Activated T-cell treated with anti-CD3 and anti-CD28 coated beads for 4 hours (primary cell): ENCODE measurements around the gene PLB1.

Experiments used
- DNase-seq: peaks from one replicate; pipeline ENCODE4 v3.0.0-alpha.2; 2020

PLB1 gene

GRCh38 chr2:28566521-28567041 lies 70.7 kb downstream of the PLB1 start:
- DNase-seq = peak; percentile 87

- DNase-seq = no peak
Observed at GRCh38 chr2:28567061-28567471, 71.2 kb downstream of the PLB1 start.

- DNase-seq = no peak
Observed at GRCh38 chr2:28568036-28568435, 72.2 kb downstream of the PLB1 start.

- no peak for DNase-seq
Observed at GRCh38 chr2:28568533-28568932, 72.7 kb downstream of the PLB1 start.

GRCh38 chr2:28570431-28570830 lies 74.6 kb downstream of the PLB1 start:
- DNase-seq = no peak

- DNase-seq = no peak
Observed at GRCh38 chr2:28576714-28577113, 80.9 kb downstream of the PLB1 start.

- DNase-seq = no peak
Observed at GRCh38 chr2:28577791-28578680, 82.2 kb downstream of the PLB1 start.

GRCh38 chr2:28578774-28579173 lies 82.9 kb downstream of the PLB1 start:
- no peak for DNase-seq

- DNase-seq = no peak
Observed at GRCh38 chr2:28579606-28580005, 83.7 kb downstream of the PLB1 start.

GRCh38 chr2:28580078-28580477 lies 84.2 kb downstream of the PLB1 start:
- no peak for DNase-seq

- no peak for DNase-seq
Observed at GRCh38 chr2:28581312-28581711, 85.5 kb downstream of the PLB1 start.

GRCh38 chr2:28582152-28582551 lies 86.3 kb downstream of the PLB1 start:
- DNase-seq = no peak

GRCh38 chr2:28582595-28582994 lies 86.7 kb downstream of the PLB1 start:
- DNase-seq = no peak

- peak; percentile 70 for DNase-seq
Observed at GRCh38 chr2:28583899-28584553, 88.2 kb downstream of the PLB1 start.

GRCh38 chr2:28586867-28587266 lies 91.0 kb downstream of the PLB1 start:
- no peak for DNase-seq

- no peak for DNase-seq
Observed at GRCh38 chr2:28587526-28588291, 91.8 kb downstream of the PLB1 start.

GRCh38 chr2:28588292-28588670 lies 92.4 kb downstream of the PLB1 start:
- DNase-seq = no peak

GRCh38 chr2:28589746-28590463 lies 94.0 kb downstream of the PLB1 start:
- no peak for DNase-seq

GRCh38 chr2:28590496-28591301 lies 94.8 kb downstream of the PLB1 start:
- no peak for DNase-seq

- DNase-seq = no peak
Observed at GRCh38 chr2:28591711-28592335, 96.0 kb downstream of the PLB1 start.

GRCh38 chr2:28592481-28592880 lies 96.6 kb downstream of the PLB1 start:
- DNase-seq = no peak
